Fibroblast of lung (primary cell): ENCODE measurements around the gene CYB561. TPM values are rescaled to one million over a fixed set of nuclear protein-coding genes. Genes with fewer than 3 reads are reported as not detected.
A peak's percentile ranks its signal among the peaks of the same experiment; 100 is the strongest.

Experiments
- DNase-seq, 2 donors: peaks; one replicate each; pipeline versions ENCODE4 v3.0.0 to v3.0.0-alpha.2; 2010; ENCODE audit warnings: low read depth in 2 of 2
- H2AFZ ChIP-seq: 2 replicates; pipeline ENCODE4 v1.5.1; 2012; ENCODE audit warnings: low read length, control low read depth, inconsistent platforms
- H3K27ac ChIP-seq: 2 replicates; pipeline ENCODE4 v1.5.1; 2011; ENCODE audit warnings: low read length, control low read depth; ENCODE audit not compliant: insufficient read depth
- H3K27me3 ChIP-seq: 2 replicates; pipeline ENCODE4 v1.5.1; 2011; ENCODE audit warnings: mild to moderate bottlenecking, low read length; ENCODE audit not compliant: control insufficient read depth, insufficient read depth
- H3K36me3 ChIP-seq: 2 replicates; pipeline ENCODE4 v1.5.1; 2011; ENCODE audit warnings: low read length; ENCODE audit not compliant: control insufficient read depth, insufficient read depth
- H3K4me1 ChIP-seq: 2 replicates; pipeline ENCODE4 v1.5.1; 2011; ENCODE audit warnings: low read length; ENCODE audit not compliant: control insufficient read depth, insufficient read depth; ENCODE audit errors: extremely low read depth
- H3K4me2 ChIP-seq: 2 replicates; pipeline ENCODE4 v1.5.1; 2011; ENCODE audit warnings: low read length, control low read depth; ENCODE audit not compliant: insufficient read depth; ENCODE audit errors: extremely low read depth
- H3K4me3 ChIP-seq, 4 experiments: fragments of 200-600 bp in 1 of 4; sonication (generic) in 1 of 4; replicated peaks in 1 of 4; 2 replicates each; pipeline ENCODE4 v1.5.1; 2011 to 2016; ENCODE audit warnings: low read length in 4 of 4, low read depth in 3 of 4, mild to moderate bottlenecking in 3 of 4, control low read depth in 2 of 4, inconsistent platforms in 1 of 4, mixed read lengths in 1 of 4; ENCODE audit not compliant: insufficient read depth in 1 of 4; ENCODE audit errors: control extremely low read depth in 1 of 4
- H3K79me2 ChIP-seq: 2 replicates; pipeline ENCODE4 v1.5.1; 2012; ENCODE audit warnings: mild to moderate bottlenecking, low read length, inconsistent platforms; ENCODE audit not compliant: control insufficient read depth, insufficient read depth
- H3K9ac ChIP-seq: 2 replicates; pipeline ENCODE4 v1.5.1; 2011; ENCODE audit warnings: mild to moderate bottlenecking, low read length, control low read depth; ENCODE audit not compliant: insufficient read depth
- H3K9me3 ChIP-seq: 2 replicates; pipeline ENCODE4 v1.5.1; 2012; ENCODE audit warnings: low read depth, low read length; ENCODE audit not compliant: control insufficient read depth, insufficient read depth
- H4K20me1 ChIP-seq: 2 replicates; pipeline ENCODE4 v1.5.1; 2011; ENCODE audit warnings: low read length; ENCODE audit not compliant: control insufficient read depth, insufficient read depth; ENCODE audit errors: extremely low read depth
- CTCF ChIP-seq, 2 donors: IDR thresholded peaks in 1 of 2; conservative IDR thresholded peaks in 1 of 2; 1 replicate in 1 of 2; 2 replicates in 1 of 2; pipeline ENCODE4 v1.5.1; 2011 to 2012; ENCODE audit warnings: low read length in 2 of 2, control low read depth in 1 of 2, inconsistent platforms in 1 of 2, low read depth in 1 of 2, mild to moderate bottlenecking in 1 of 2
- EZH2 ChIP-seq: IDR thresholded peaks from 2 replicates; pipeline ENCODE4 v1.5.1; 2012; ENCODE audit warnings: low read length, control low read depth, mild to moderate bottlenecking; ENCODE audit errors: missing control alignments
- polyA plus RNA-seq, 2 donors: library from polyadenylated mRNA; depleted of rRNA in 1 of 2; stranded (reverse) in 1 of 2; unstranded in 1 of 2; fragments of >200 nt; gene quantifications; 2 replicates each; pipeline ENCODE4 v1.2.1, GENCODE V29; 2011 to 2012; ENCODE audit warnings: missing spikeins in 1 of 2
- total RNA-seq: library from RNA; depleted of rRNA; stranded (reverse); fragments of >200 nt; gene quantifications from 2 replicates; pipeline ENCODE4 v1.2.1, GENCODE V29; 2014

Gene CYB561
- total and polyA plus RNA-seq, 2 donors (not counting 1 experiment from before 2014, with no cell fraction given) = 7.8 to 13.7 TPM

- TF ChIP-seq EZH2 (no peak), CTCF (conservative IDR thresholded peaks at IDR 0.05 in 1 of 2, IDR thresholded peaks at IDR 0.05 in 1 of 2; ENCODE audit: low read depth in 1 of 2, low read length in 2 of 2) (no peak)
- H4K20me1 ChIP-seq = no peaks in the 10 kb centered on the region
- H3K36me3 ChIP-seq = no peaks in the 10 kb centered on the region
- no peaks in the 10 kb centered on the region for H3K79me2 ChIP-seq
- no peak for DNase-seq
- H3K4me1 ChIP-seq = no peaks in the 10 kb centered on the region
- H3K4me3 ChIP-seq = no peak overlapping the region
- H2AFZ ChIP-seq = no peak overlapping the region
- H3K27me3 ChIP-seq = no peaks in the 10 kb centered on the region
- no peaks in the 10 kb centered on the region for H3K9me3 ChIP-seq
- no peak overlapping the region for H3K27ac ChIP-seq
- H3K9ac ChIP-seq = no peak overlapping the region
- H3K4me2 ChIP-seq = no peak overlapping the region
Observed at GRCh38 chr17:63426917-63427308, 19.2 kb downstream of the CYB561 start.

- Histone ChIP-seq H3K4me2 (no peak overlapping the region), H3K4me3 (no peak overlapping the region), H3K9me3 (no peaks in the 10 kb centered on the region), H3K4me1 (no peaks in the 10 kb centered on the region), H3K27ac (no peak overlapping the region), H3K9ac (no peak overlapping the region), H3K27me3 (no peaks in the 10 kb centered on the region), H2AFZ (no peak overlapping the region), H4K20me1 (no peaks in the 10 kb centered on the region), H3K79me2 (no peaks in the 10 kb centered on the region), H3K36me3 (peaks cover 3% of the 10 kb centered on the region)
- TF ChIP-seq EZH2 (no peak), CTCF (conservative IDR thresholded peaks at IDR 0.05 in 1 of 2, IDR thresholded peaks at IDR 0.05 in 1 of 2; ENCODE audit: low read depth in 1 of 2, low read length in 2 of 2) (no peak)
- no peak for DNase-seq
Observed at GRCh38 chr17:63426041-63426916, 19.8 kb downstream of the CYB561 start.

GRCh38 chr17:63425483-63425882, 20.6 kb downstream of the CYB561 start:
- Histone ChIP-seq H3K9me3 (no peaks in the 10 kb centered on the region), H4K20me1 (no peaks in the 10 kb centered on the region), H2AFZ (no peak overlapping the region)

More at GRCh38 chr17:63425483-63425882, 20.6 kb downstream of the CYB561 start:
- Histone ChIP-seq H3K4me2 (no peak overlapping the region), H3K27me3 (no peaks in the 10 kb centered on the region), H3K36me3 (peaks cover 3% of the 10 kb centered on the region), H3K4me1 (no peaks in the 10 kb centered on the region), H3K27ac (no peak overlapping the region), H3K4me3 (no peak overlapping the region), H3K9ac (no peak overlapping the region), H3K79me2 (no peaks in the 10 kb centered on the region)
- peak; percentile 59 to 89 for DNase-seq
- TF ChIP-seq EZH2 (no peak), CTCF (conservative IDR thresholded peaks at IDR 0.05 in 1 of 2, IDR thresholded peaks at IDR 0.05 in 1 of 2; ENCODE audit: low read depth in 1 of 2, low read length in 2 of 2) (peak; percentile 95 to 99)
